T47D (cell line): Measurements from ENCODE around the gene STRIP2.

Source experiments
- DNase-seq, 2 experiments: peaks; one replicate each; pipeline versions ENCODE4 v3.0.0 to v3.0.0-alpha.2; 2011 to 2012; ENCODE audit warnings: low read depth in 1 of 2, low spot score in 1 of 2
- JUND ChIP-seq: IDR thresholded peaks from 2 replicates; pipeline ENCODE4 v1.6.1; 2012; ENCODE audit warnings: low read depth
- in situ Hi-C: cut with HindIII; loops from 2 replicates; pipeline ENCODE4 v1.10.0; 2016; ENCODE audit warnings: low sequenced_read_pairs, low pct_unique_long_range_greater_than_20kb

The STRIP2 gene

DNA sequence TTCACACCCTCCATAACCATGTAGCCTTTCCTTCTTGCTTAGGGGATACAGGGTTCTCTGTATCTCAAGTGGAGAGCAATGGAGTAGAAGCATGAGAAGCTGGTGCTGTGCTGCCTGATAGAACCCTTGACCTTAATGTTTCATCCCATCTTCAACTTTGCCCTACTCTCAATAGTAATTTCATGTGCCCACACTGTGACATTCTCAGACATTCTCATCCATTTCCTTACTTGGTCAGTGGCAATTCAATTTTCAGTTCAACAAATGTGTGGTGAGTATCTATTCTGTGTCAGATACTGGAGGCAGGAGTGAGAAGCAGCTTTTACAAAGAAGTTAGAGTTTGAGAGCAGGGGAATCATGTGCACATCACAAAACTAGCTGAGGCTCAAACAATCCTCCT lies 16.1 kb downstream of the STRIP2 start:
- no peak for DNase-seq
- in situ Hi-C loops = no loop called here
- no peak for TF ChIP-seq JUND

GRCh38 chr7:129452589-129453231 lies 18.5 kb downstream of the STRIP2 start:
- DNase-seq = no peak
- in situ Hi-C loops = no loop called here
- no peak for TF ChIP-seq JUND

- no peak for DNase-seq
- no peak for TF ChIP-seq JUND
- in situ Hi-C loops = no loop called here
Observed at GRCh38 chr7:129453510-129454248, 19.4 kb downstream of the STRIP2 start.

- in situ Hi-C loops = no loop called here
- no peak for DNase-seq
- TF ChIP-seq JUND = no peak
Observed at GRCh38 chr7:129454249-129454551, 20.0 kb downstream of the STRIP2 start.

- TF ChIP-seq JUND = no peak
- in situ Hi-C loops = no loop called here
Observed at GRCh38 chr7:129456421-129456820, 22.2 kb downstream of the STRIP2 start.

DNA sequence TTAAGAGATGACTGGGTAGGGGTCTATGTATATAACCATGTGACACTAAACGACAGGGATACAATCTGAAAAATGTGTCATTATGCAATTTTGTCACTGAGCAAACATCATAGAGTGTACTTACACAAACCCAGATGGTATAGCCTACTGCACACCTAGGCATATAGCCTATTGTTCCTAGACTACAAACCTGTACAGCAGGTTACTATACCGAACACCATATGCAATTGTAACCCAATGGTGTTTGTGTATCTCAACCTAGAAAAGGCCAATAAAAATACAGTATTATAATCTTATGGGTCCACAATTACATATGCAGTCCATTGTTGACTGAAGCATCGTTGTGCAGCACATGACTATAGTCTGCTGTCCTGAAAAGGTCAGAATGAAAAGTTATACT lies 22.9 kb downstream of the STRIP2 start:
- DNase-seq = peak in 1 of 2 experiments; percentile 35
- TF ChIP-seq JUND = no peak
- in situ Hi-C loops = no loop called here

More at GRCh38 chr7:129456421-129456820, 22.2 kb downstream of the STRIP2 start:
- DNase-seq = no peak

- no peak for DNase-seq
- no peak for TF ChIP-seq JUND
- in situ Hi-C loops = no loop called here
Observed at GRCh38 chr7:129458171-129458570, 23.9 kb downstream of the STRIP2 start.

DNA sequence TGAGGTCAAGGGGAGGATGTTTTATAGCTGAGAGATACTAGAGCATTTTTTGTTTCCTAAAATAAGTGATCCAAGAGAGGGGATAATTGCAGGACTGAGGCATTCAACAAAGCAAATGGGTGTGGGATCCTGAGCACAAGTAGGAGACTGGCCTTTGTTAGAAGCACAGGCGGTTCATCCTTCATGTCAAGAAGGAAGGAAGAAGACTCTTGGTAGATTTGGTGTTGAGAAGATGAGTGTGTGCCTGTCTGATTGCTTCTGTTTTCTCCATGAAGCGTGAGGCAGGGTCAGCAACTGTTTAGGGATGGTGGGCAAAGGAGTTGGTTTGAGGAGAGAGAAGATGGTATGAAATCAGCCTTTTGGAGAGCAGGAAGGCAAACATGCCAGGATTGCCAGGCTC lies 27.6 kb downstream of the STRIP2 start:
- in situ Hi-C loops = no loop called here
- DNase-seq = no peak
- TF ChIP-seq JUND = no peak

DNA sequence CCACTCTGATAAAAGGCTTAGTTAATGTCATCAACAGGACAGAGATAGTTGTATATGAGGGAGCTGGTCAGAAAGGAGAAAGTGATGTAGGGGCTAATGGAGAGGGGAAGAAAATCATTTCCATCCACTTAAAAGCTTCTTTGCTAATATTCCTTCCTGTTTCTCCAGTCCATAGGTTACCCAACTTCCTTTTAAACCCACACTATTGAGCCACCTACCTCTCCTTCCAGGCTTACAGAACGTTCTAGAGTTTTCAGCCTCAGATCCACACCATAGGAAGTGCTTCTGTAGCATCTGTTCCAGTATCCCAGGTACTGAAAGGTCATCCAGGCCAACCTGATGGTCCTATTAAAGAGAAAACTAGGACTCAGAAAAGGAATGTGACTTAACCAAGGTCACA lies 28.2 kb downstream of the STRIP2 start:
- in situ Hi-C loops = no loop called here
- TF ChIP-seq JUND = no peak
- no peak for DNase-seq

GRCh38 chr7:129464194-129464593 lies 30.0 kb downstream of the STRIP2 start:
- no peak for DNase-seq
- in situ Hi-C loops = no loop called here
- TF ChIP-seq JUND = no peak

DNA sequence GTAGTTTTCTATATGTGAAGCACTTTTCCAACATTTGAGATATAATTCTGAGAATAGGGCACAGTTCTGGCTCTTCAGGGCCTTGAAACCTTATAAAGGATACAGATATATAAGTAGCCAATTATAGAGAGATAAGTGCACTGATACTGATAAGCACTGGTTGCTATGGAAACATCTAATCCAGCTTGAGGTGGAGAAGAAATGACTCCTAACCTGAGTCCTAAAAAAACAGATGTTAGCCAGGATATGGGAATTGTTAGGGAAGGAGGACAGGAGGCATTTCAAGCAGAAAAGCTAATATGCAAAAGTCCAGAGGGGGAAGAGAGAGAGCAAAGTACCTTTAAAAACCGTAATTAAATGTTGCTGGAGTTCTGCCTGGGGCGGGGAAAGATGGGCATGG lies 30.8 kb downstream of the STRIP2 start:
- in situ Hi-C loops = no loop called here
- no peak for TF ChIP-seq JUND
- DNase-seq = no peak

- in situ Hi-C loops = no loop called here
- DNase-seq = no peak
- no peak for TF ChIP-seq JUND
Observed at GRCh38 chr7:129466796-129467195, 32.6 kb downstream of the STRIP2 start.

DNA sequence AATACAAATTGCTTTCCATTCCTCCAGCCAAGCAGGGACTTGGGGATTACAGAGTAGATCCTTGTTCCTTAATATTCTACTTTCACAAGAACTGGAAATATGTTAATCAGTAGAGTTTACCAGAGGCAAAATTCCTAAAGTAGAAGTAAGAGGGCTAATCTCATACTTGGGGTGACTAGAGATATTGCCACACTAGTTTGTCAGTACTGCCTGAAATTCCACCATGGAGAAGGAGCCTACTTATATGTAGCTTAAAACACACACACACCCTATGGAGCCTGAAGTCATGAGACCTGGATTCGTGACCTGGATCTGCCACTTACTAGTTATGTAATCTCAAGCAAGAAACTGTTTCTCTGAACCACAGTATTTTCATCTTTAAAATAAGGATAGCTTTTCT lies 33.9 kb downstream of the STRIP2 start:
- in situ Hi-C loops = no loop called here
- TF ChIP-seq JUND = no peak
- no peak for DNase-seq

DNA sequence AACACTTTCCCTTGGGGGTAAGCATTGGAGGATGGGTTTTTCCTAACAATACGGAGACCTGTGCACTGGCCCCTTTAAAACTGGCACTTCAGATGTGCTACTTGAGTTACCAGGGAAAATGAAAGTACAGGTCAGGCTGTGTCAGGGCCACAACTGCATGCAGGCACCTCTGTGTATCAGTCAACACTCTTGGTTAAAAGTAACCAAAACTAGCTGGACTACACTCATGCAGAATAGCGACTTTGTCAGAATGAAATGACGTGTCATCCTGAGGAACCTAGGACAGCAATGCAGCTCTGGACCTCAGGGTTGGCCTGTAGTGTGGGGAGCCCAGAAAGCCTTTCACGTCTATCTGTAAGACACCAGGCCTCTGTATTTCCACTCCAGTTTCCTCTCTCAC lies 34.3 kb downstream of the STRIP2 start:
- in situ Hi-C loops = no loop called here
- DNase-seq = no peak
- no peak for TF ChIP-seq JUND
